PC-3 (cell line): Measurements from ENCODE around the gene GALR2. TPM values are rescaled to one million over a fixed set of nuclear protein-coding genes. Genes with fewer than 3 reads are reported as not detected.

Source experiments
- ATAC-seq: fragments of 200-7000 bp; cut with Tn5 transposase; 2 replicates; pipeline ENCODE4 v1.9.1; 2020; ENCODE audit warnings: mild to moderate bottlenecking, moderate library complexity
- BruUV-seq: library from RNA; stranded (reverse); fragments of 400-500 nt; replicated peaks from 2 replicates; lab custom pipeline; 2021; lab: Mats Ljungman, UMichigan
- CTCF ChIA-PET: fragments of 300-600 bp; sonication (Branson Sonifier 250); formaldehyde crosslinking; loops from one replicate; lab custom pipeline; 2022; ENCODE audit warnings: antibody characterized with exemption; lab: Charles Lee
- POLR2A ChIA-PET: fragments of 300-600 bp; sonication (Branson Sonifier 250); formaldehyde crosslinking; loops from one replicate; lab custom pipeline; 2022; ENCODE audit warnings: antibody characterized with exemption; ENCODE audit not compliant: unreplicated experiment; lab: Charles Lee
- DNase-seq: peaks from one replicate; pipeline ENCODE4 v3.0.0-alpha.2; 2015
- H2AFZ ChIP-seq: fragments of 300-600 bp; sonication (generic); 2 replicates; pipeline ENCODE4 v1.6.0; 2016; ENCODE audit warnings: antibody characterized with exemption, low read length
- H3F3A ChIP-seq: fragments of 300-600 bp; sonication (generic); one replicate; pipeline ENCODE4 v1.6.0; 2017; ENCODE audit warnings: antibody characterized with exemption, low read length, control low read depth, mild to moderate bottlenecking; ENCODE audit not compliant: unreplicated experiment
- H3K27ac ChIP-seq: fragments of 300-600 bp; sonication (generic); 2 replicates; pipeline ENCODE4 v1.5.1; 2016; ENCODE audit warnings: mild to moderate bottlenecking, low read length
- H3K27me3 ChIP-seq: fragments of 300-600 bp; sonication (generic); 2 replicates; pipeline ENCODE4 v1.6.1; 2016; ENCODE audit warnings: low read length, mixed read lengths
- H3K36me3 ChIP-seq: fragments of 300-600 bp; sonication (generic); 2 replicates; pipeline ENCODE4 v1.6.1; 2016; ENCODE audit warnings: low read depth, mixed run types, low read length, mixed read lengths
- H3K4me1 ChIP-seq: fragments of 300-600 bp; sonication (generic); 2 replicates; pipeline ENCODE4 v1.5.1; 2016; ENCODE audit warnings: low read length; ENCODE audit not compliant: insufficient read depth
- H3K4me2 ChIP-seq: fragments of 300-600 bp; sonication (generic); 2 replicates; pipeline ENCODE4 v1.6.0; 2016; ENCODE audit warnings: low read length
- H3K4me3 ChIP-seq: fragments of 300-600 bp; sonication (generic); 2 replicates; pipeline ENCODE4 v1.5.1; 2016; ENCODE audit warnings: mild to moderate bottlenecking, low read length, mixed read lengths
- H3K79me2 ChIP-seq: fragments of 300-600 bp; sonication (generic); 2 replicates; pipeline ENCODE4 v1.6.1; 2017; ENCODE audit warnings: low read length, mixed read lengths
- H3K9ac ChIP-seq: fragments of 300-600 bp; sonication (generic); 2 replicates; pipeline ENCODE4 v1.6.0; 2016; ENCODE audit warnings: mild to moderate bottlenecking, low read length
- H3K9me2 ChIP-seq: fragments of 300-600 bp; sonication (generic); replicated peaks from 2 replicates; pipeline ENCODE4 v1.6.1; 2016; ENCODE audit warnings: mixed run types, low read length, mixed read lengths
- H3K9me3 ChIP-seq: fragments of 300-600 bp; sonication (generic); 2 replicates; pipeline ENCODE4 v1.6.1; 2016; ENCODE audit warnings: low read length, mixed read lengths
- H4K20me1 ChIP-seq: fragments of 300-600 bp; sonication (generic); 2 replicates; pipeline ENCODE4 v1.6.1; 2016; ENCODE audit warnings: low read length, mixed read lengths
- EZH2 ChIP-seq: fragments of 300-600 bp; sonication (generic); IDR thresholded peaks from one replicate; pipeline ENCODE4 v1.6.1; 2017; ENCODE audit warnings: antibody characterized with exemption, mild to moderate bottlenecking, low read length; ENCODE audit not compliant: unreplicated experiment
- EZH2phosphoT487 ChIP-seq: fragments of 300-600 bp; sonication (generic); IDR thresholded peaks from 2 replicates; pipeline ENCODE4 v1.6.1; 2018; ENCODE audit warnings: mild to moderate bottlenecking, antibody characterized with exemption, low read length, borderline replicate concordance
- intact Hi-C: fragments of 100-400 bp; cut with micrococcal nuclease; formaldehyde crosslinking; loops from 2 replicates; pipeline ENCODE4 v1.9.0; 2023
- total RNA-seq: library from RNA; depleted of rRNA; stranded (reverse); fragments of >200 nt; gene quantifications from 2 replicates; pipeline ENCODE4 v1.2.3, GENCODE V29; 2014
- TF ChIP-seq, protein P1 (sequence below): fragments of 300-600 bp; sonication (generic); conservative IDR thresholded peaks from 2 replicates; pipeline ENCODE4 v1.5.1; 2017; ENCODE audit warnings: antibody characterized with exemption, low read depth, mild to moderate bottlenecking, low read length

GALR2 gene
- total RNA-seq, 1 experiment from 2014 or later, result 0.69 TPM

DNA sequence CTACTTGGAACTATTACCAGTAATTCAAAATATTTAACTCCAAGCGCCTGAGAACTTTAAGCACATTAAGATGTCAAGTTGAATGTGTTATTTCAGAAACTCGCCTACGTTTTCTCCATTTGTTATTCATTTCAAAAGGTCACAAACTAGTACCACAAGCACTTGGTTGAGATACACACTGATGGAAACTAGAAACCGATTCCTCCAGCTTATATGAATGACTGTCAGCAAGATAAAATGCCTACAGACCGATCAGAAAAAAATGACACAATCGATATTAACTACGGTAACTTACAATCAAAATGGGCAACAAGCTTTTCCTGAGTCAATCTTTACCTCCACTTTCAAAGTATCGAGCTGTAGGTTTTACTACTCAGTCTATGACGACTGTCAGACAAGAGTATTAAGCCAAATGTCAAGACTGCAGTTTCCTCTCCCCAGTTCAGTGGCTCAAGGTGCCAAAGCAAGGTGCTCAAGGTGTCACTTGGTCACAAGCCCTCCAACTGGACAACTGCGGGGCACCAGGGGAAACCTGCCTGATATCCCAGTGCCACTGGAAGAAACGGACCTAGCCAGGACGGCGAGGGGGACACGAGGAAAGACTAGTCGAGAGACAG is 2.9 kb upstream of the GALR2 start:
- Histone ChIP-seq H2AFZ (peak overlapping the region; percentile 91), H3K27me3 (peaks cover 27% of the 10 kb centered on the region), H3K9me3 (no peaks in the 10 kb centered on the region), H3K36me3 (peaks cover 10% of the 10 kb centered on the region), H3K79me2 (peaks cover 61% of the 10 kb centered on the region), H3K9ac (peak overlapping the region; percentile 92), H3K4me1 (peaks cover 22% of the 10 kb centered on the region), H3K4me3 (peak overlapping the region; percentile 75), H3F3A (no peaks in the 10 kb centered on the region), H3K4me2 (peak overlapping the region; percentile 98), H4K20me1 (peaks cover 11% of the 10 kb centered on the region), H3K9me2 (no peaks in the 10 kb centered on the region), H3K27ac (peak overlapping the region; percentile 33; the same call in 1 of the 2 replicates)
- ChIA-PET POLR2A (no interaction called here), CTCF (interaction anchor here (1.0 kb wide), 1 partner anchor 62 kb away, joined by 4 read pairs; no protein-coding TSS in a partner anchor)
- DNase-seq, result no peak
- BruUV-seq, result TSS peak; percentile 78
- TF ChIP-seq, protein P1, sequence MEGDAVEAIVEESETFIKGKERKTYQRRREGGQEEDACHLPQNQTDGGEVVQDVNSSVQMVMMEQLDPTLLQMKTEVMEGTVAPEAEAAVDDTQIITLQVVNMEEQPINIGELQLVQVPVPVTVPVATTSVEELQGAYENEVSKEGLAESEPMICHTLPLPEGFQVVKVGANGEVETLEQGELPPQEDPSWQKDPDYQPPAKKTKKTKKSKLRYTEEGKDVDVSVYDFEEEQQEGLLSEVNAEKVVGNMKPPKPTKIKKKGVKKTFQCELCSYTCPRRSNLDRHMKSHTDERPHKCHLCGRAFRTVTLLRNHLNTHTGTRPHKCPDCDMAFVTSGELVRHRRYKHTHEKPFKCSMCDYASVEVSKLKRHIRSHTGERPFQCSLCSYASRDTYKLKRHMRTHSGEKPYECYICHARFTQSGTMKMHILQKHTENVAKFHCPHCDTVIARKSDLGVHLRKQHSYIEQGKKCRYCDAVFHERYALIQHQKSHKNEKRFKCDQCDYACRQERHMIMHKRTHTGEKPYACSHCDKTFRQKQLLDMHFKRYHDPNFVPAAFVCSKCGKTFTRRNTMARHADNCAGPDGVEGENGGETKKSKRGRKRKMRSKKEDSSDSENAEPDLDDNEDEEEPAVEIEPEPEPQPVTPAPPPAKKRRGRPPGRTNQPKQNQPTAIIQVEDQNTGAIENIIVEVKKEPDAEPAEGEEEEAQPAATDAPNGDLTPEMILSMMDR, result no peak
- no peak for TF ChIP-seq EZH2
- TF ChIP-seq EZH2phosphoT487, result no peak
- intact Hi-C loops, result loop anchor here (5.0 kb wide), 1 partner anchor 44 kb away; the partner anchor contains the start of gene EVPL
- ATAC-seq, result peak; percentile 1

DNA sequence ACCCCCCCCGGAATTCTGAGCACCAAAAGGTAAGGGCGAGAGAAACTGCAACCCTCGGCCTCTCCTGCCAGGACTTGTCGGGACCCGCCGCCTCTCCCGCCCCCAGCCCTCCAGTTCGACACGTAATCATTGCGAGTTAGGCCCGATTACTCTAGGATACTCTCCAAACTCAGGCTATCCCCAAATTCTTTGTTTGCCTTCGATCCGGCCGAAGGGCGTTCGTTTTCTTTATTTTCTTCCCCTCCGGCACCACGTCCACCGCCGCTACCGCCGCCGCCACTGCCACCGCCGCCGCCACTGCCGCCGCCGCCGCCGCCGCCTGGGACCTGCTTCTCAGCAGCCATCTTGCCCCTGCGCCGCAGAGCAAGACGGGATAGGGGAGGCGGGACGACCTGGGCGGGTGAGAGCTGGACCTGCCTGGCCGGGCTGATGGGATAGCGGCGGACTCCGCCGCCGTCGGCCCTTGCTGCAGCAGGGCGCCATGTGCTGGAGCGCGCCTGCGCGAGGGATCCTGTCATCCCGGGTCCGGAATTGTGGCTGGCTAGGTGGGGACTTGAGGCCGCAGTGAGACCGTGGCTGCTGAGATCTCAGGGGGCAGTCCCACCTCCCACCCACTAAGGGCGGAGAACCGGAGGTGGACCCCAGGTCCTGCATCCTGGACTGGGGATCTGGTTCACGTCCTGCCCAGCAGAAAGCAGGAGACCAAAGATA is 2.3 kb upstream of the GALR2 start, which contains the start of gene SRP68:
SRP68 (minus strand) TSS at position 370 of the 711 bp plus-strand sequence; CDS start at position 344, 26 bp downstream.
- peak; percentile 99 for ATAC-seq
- Histone ChIP-seq H3K27ac (peak within 1 kb of the TSS; percentile 33), H3K4me3 (peak within 1 kb of the TSS; percentile 75), H3K9ac (peak within 1 kb of the TSS; percentile 92), H3K4me1 (peaks cover 22% of the 10 kb centered on the region), H3K9me2 (no peaks in the 10 kb centered on the region), H3K36me3 (peaks cover 5% of the 10 kb centered on the region), H4K20me1 (peaks cover 11% of the 10 kb centered on the region), H3K79me2 (peaks cover 57% of the 10 kb centered on the region), H3K4me2 (peak within 1 kb of the TSS; percentile 98), H3F3A (no peaks in the 10 kb centered on the region), H2AFZ (peak within 1 kb of the TSS; percentile 91), H3K27me3 (peaks cover 34% of the 10 kb centered on the region), H3K9me3 (no peaks in the 10 kb centered on the region)
- POLR2A ChIA-PET, result interaction anchor here (0.6 to 0.8 kb wide), 3 partner anchors 66 to 1214 kb away, joined by 3 to 9 read pairs (median 5); no protein-coding TSS in a partner anchor
- intact Hi-C loops, result loop anchor here (5.0 kb wide), 1 partner anchor 45 kb away; the partner anchor contains the start of gene EVPL
- TF ChIP-seq, protein P1, result no peak
- TF ChIP-seq EZH2 (no peak), EZH2phosphoT487 (no peak)
- BruUV-seq, result no TSS peak
- CTCF ChIA-PET, result interaction anchor here (1.0 kb wide), 1 partner anchor 62 kb away, joined by 4 read pairs; no protein-coding TSS in a partner anchor
- peak; percentile 96 for DNase-seq
